ENCODE results near the gene COL4A4. TPM values are rescaled to one million over a fixed set of nuclear protein-coding genes. Genes with fewer than 3 reads are reported as not detected.

Gene COL4A4
- total and polyA plus RNA-seq, 4 experiments from 2014 or later = 0.03 to 0.10 TPM; not detected in 2

- no peak for DNase-seq
- Mint-ChIP-seq H3K4me3 (no peak overlapping the region), H3K27me3 (no peaks in the 10 kb centered on the region), H3K9me3 (peaks cover 4 to 32% (median 15%) of the 10 kb centered on the region in 8 donors), H3K36me3 (peaks cover 39 to 58% of the 10 kb centered on the region in 2 donors), H3K4me1 (peaks cover 0 to 8% (median 6%) of the 10 kb centered on the region in 4 donors), H3K27ac (no peak overlapping the region)
- Histone ChIP-seq H3K27ac (ENCODE audit: low read depth, low read length) (no peak overlapping the region), H3K27me3 (ENCODE audit: insufficient read depth, low read length) (no peaks in the 10 kb centered on the region), H3K9me3 (ENCODE audit: control insufficient read depth in 1 of 2, low read length in 2 of 2) (no peaks in the 10 kb centered on the region), H3K4me3 (ENCODE audit: low read length in 2 of 2) (no peak overlapping the region), H3K36me3 (ENCODE audit: insufficient read depth, low read length) (no peaks in the 10 kb centered on the region), H3K4me1 (ENCODE audit: insufficient read depth, low read length) (peaks cover 10% of the 10 kb centered on the region)
- ChIA-PET CTCF (ENCODE audit: partially characterized antibody) (no interaction called here), POLR2A (ENCODE audit: partially characterized antibody) (no interaction called here)
- intact Hi-C loops (cut with micrococcal nuclease) = no loop called here
These were observed 207.3 kb downstream of the COL4A4 start for GRCh38 chr2:226956659-226957058.

DNA sequence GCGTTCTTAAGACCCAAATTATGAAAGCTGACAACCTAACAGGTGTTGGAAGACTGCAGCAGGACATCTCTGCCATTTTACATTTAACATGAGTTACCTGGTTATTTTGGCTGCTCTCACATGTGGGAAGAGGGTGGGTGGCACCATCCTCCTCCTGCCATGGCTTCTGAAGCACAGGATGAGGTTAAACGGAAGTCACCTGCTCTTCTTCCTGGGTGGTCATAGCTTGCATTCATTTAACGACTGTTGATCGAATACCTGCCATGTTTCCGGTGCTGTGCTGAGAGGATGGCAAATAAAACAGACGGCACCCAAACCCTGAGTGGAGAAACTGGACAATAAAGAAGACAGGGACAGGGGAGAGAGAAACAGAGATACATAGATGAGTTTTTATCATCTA lies 210.2 kb downstream of the COL4A4 start:
- H3K9me3 ChIP-seq (ENCODE audit: control insufficient read depth in 1 of 2, low read length in 2 of 2) = no peaks in the 10 kb centered on the region
- H3K27ac Mint-ChIP-seq = peak overlapping the region in 1 of 7 donors; percentile 33

DNA sequence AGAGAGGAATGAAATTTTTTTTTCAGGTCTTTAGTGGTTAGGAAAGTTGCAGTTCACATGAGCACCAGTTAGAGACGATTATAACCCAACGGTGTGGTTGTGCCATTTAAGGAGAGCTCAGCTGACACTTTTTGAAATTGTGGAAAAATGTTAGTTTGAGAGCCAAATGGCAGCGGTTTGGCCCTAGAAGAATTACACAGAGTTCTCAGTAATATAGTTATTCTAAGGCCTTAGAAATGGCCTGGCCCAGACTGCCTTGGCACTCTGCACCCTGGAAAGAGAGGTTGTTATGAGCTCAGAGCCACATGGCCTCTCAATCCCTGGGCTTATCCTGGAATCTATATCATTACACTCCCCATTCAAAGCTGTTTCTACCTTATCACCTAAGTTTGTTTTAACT lies 210.8 kb downstream of the COL4A4 start:
- CTCF ChIA-PET (ENCODE audit: partially characterized antibody) = no interaction called here
- Mint-ChIP-seq H3K36me3 (peaks cover 40 to 48% of the 10 kb centered on the region in 2 donors), H3K9me3 (peaks cover 2 to 20% (median 8%) of the 10 kb centered on the region in 8 donors), H3K27ac (no peak overlapping the region), H3K4me3 (no peak overlapping the region), H3K4me1 (peaks cover 5 to 18% (median 7%) of the 10 kb centered on the region in 4 donors), H3K27me3 (no peaks in the 10 kb centered on the region)
- Histone ChIP-seq H3K4me1 (ENCODE audit: insufficient read depth, low read length) (peaks cover 10% of the 10 kb centered on the region), H3K27ac (ENCODE audit: low read depth, low read length) (no peak overlapping the region), H3K4me3 (ENCODE audit: low read length in 2 of 2) (no peak overlapping the region), H3K36me3 (ENCODE audit: insufficient read depth, low read length) (no peaks in the 10 kb centered on the region), H3K9me3 (ENCODE audit: control insufficient read depth in 1 of 2, low read length in 2 of 2) (no peaks in the 10 kb centered on the region), H3K27me3 (ENCODE audit: insufficient read depth, low read length) (no peaks in the 10 kb centered on the region)
- POLR2A ChIA-PET (ENCODE audit: partially characterized antibody) = no interaction called here
- no peak for DNase-seq
- intact Hi-C loops (cut with micrococcal nuclease) = no loop called here

More for the DNA sequence above, 210.2 kb downstream of the COL4A4 start:
- H3K4me1 Mint-ChIP-seq = peaks cover 1 to 18% (median 7%) of the 10 kb centered on the region in 4 donors
- CTCF ChIA-PET (ENCODE audit: partially characterized antibody) = no interaction called here
- Histone ChIP-seq H3K36me3 (ENCODE audit: insufficient read depth, low read length) (no peaks in the 10 kb centered on the region), H3K27ac (ENCODE audit: low read depth, low read length) (no peak overlapping the region), H3K4me1 (ENCODE audit: insufficient read depth, low read length) (peaks cover 10% of the 10 kb centered on the region), H3K4me3 (ENCODE audit: low read length in 2 of 2) (no peak overlapping the region), H3K27me3 (ENCODE audit: insufficient read depth, low read length) (no peaks in the 10 kb centered on the region)
- peak overlapping the region in 1 of 8 donors; percentile 48 for H3K4me3 Mint-ChIP-seq
- intact Hi-C loops (cut with micrococcal nuclease) = no loop called here
- no peak for DNase-seq
- no peaks in the 10 kb centered on the region for H3K27me3 Mint-ChIP-seq
- POLR2A ChIA-PET (ENCODE audit: partially characterized antibody) = no interaction called here
- peaks cover 40 to 54% of the 10 kb centered on the region in 2 donors for H3K36me3 Mint-ChIP-seq
- peaks cover 4 to 21% (median 10%) of the 10 kb centered on the region in 8 donors for H3K9me3 Mint-ChIP-seq

Other genes starting within 250 kb of the COL4A4 start
- under 1 TPM in 1 of 2 experiments, not detected in 1; 0.03 TPM for gene COL4A3, start 419 bp upstream of the COL4A4 start, total RNA-seq
- not detected for gene COL4A3, start 419 bp upstream of the COL4A4 start, polyA plus RNA-seq
- gene MFF, start 161.0 kb upstream of the COL4A4 start, total RNA-seq = 10 to 100 TPM; 58.0 to 64.3 TPM
- 100 to 1,000 TPM; 123 to 159 TPM for gene MFF, start 161.0 kb upstream of the COL4A4 start, polyA plus RNA-seq
- gene TM4SF20, start 215.1 kb upstream of the COL4A4 start, total RNA-seq = not detected
- gene TM4SF20, start 215.1 kb upstream of the COL4A4 start, polyA plus RNA-seq = not detected
- not detected for gene SCYGR1, start 223.7 kb upstream of the COL4A4 start, total RNA-seq
- gene SCYGR1, start 223.7 kb upstream of the COL4A4 start, polyA plus RNA-seq = not detected

All from CD4-positive, alpha-beta memory T cell (primary cell).